Measurements from ENCODE around the gene CCDC141.
A peak's percentile ranks its signal among the peaks of the same experiment; 100 is the strongest.

- TF ChIP-seq POLR2A (IDR thresholded peaks at IDR 0.05) = no peak
- TF ChIP-seq CTCF (IDR thresholded peaks at IDR 0.05) = peak; percentile 52 to 69 (median 57)
- no peak for TF ChIP-seq EP300 (IDR thresholded peaks at IDR 0.05)
These were observed 253.8 kb downstream of the CCDC141 start for GRCh38 chr2:178796079-178796677.
